Activated CD4-positive, alpha-beta T cell treated with anti-CD3 and anti-CD28 coated beads, Interleukin-2, amount 50 U/mL, for 24 hours (primary cell): ENCODE results near the gene PPP1R13L.
A peak's percentile ranks its signal among the peaks of the same experiment; 100 is the strongest.

Source experiments
- DNase-seq, 2 donors: peaks; one replicate each; pipeline ENCODE4 v3.0.0-alpha.2; 2020; ENCODE audit warnings: low read depth in 1 of 2, low spot score in 1 of 2

The PPP1R13L gene

GRCh38 chr19:45406226-45407090, 1.6 kb upstream of the PPP1R13L start, which contains the start of gene POLR1G:
POLR1G (plus strand) TSS chr19:45406644; CDS start chr19:45406697, 53 bp downstream.
- DNase-seq = peak; percentile 72 to 77

GRCh38 chr19:45405435-45406225, 761 bp upstream of the PPP1R13L start:
- DNase-seq = peak; percentile 61 to 79

- peak; percentile 22 to 39 for DNase-seq
Observed at GRCh38 chr19:45403781-45404556, 900 bp downstream of the PPP1R13L start.

- DNase-seq = no peak
Observed at GRCh38 chr19:45403272-45403671, 1.6 kb downstream of the PPP1R13L start.

GRCh38 chr19:45402298-45403061, 2.4 kb downstream of the PPP1R13L start:
- no peak for DNase-seq

- DNase-seq = no peak
Observed at GRCh38 chr19:45401815-45402214, 3.1 kb downstream of the PPP1R13L start.

GRCh38 chr19:45400192-45400591, 4.7 kb downstream of the PPP1R13L start:
- DNase-seq = no peak

- DNase-seq = no peak
Observed at GRCh38 chr19:45395821-45396617, 8.8 kb downstream of the PPP1R13L start.

- no peak for DNase-seq
Observed at GRCh38 chr19:45391871-45392665, 12.8 kb downstream of the PPP1R13L start.

- no peak for DNase-seq
Observed at GRCh38 chr19:45391346-45391745, 13.5 kb downstream of the PPP1R13L start.

GRCh38 chr19:45385392-45386221, 19.3 kb downstream of the PPP1R13L start:
- DNase-seq = no peak

GRCh38 chr19:45382426-45382825, 22.4 kb downstream of the PPP1R13L start:
- no peak for DNase-seq

GRCh38 chr19:45380107-45380506, 24.8 kb downstream of the PPP1R13L start:
- no peak for DNase-seq

GRCh38 chr19:45376045-45376724, 28.7 kb downstream of the PPP1R13L start:
- no peak for DNase-seq

GRCh38 chr19:45370410-45371204, 34.3 kb downstream of the PPP1R13L start, which contains the start of gene ERCC2:
ERCC2 (minus strand) TSS chr19:45370573; CDS start chr19:45370540, 33 bp downstream.
- peak; percentile 100 for DNase-seq

- no peak for DNase-seq
Observed at GRCh38 chr19:45368737-45369340, 36.0 kb downstream of the PPP1R13L start.
